ENCODE measurements around the gene HFM1. TPM values are rescaled to one million over a fixed set of nuclear protein-coding genes. Genes with fewer than 3 reads are reported as not detected.

The HFM1 gene

Small RNA genes lying within 50 kb of the gene (small RNA-seq; reads per million reads assigned to genes)
- not detected for gene RF00019 (ENCODE audit: insufficient read depth)
